HG03521 (cell line): Measurements from ENCODE around the gene FBXL2.
"Not testable (repeated sequence)": the region's sequence is repeated elsewhere in the genome, so short reads cannot be mapped to it uniquely, and the experiment has no call there.

ENCODE experiments used
- ATAC-seq: cut with Tn5 transposase; IDR thresholded peaks from one replicate; pipeline ENCODE4 v1.9.1; 2021; ENCODE audit warnings: mild to moderate bottlenecking, moderate library complexity; ENCODE audit not compliant: unreplicated experiment

FBXL2 gene

DNA sequence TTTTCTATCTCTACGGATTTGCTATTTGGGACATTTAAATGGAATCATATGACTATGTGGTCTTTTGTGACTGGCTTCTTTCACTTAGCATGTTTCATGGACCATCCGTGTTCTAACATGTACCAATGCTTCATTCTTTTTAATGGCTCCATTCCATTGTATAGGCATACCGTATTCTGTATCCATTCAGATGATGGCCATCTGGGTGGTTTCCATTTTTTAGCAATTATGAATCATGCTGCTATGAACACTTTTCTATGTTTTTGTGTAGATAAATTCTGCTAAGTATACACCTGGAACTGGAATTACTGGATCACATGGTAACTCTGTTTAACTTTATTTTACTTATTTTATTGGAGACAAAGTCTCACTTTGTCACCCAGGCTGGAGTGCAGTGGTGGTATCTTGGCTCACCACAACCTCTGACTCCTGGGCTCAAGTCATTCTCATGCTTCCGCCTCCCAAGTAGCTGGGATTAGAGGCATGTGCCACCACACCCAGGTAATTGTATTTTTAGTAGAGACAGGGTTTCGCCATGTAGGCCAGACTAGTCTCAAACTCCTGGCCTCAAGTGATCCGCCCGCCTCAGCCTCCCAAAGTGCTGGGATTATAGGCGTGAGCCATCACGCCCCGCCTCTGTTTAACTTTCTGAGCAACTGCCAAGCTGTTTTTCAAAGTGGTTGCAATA, 149.5 kb downstream of the FBXL2 start:
- no peak for ATAC-seq

DNA sequence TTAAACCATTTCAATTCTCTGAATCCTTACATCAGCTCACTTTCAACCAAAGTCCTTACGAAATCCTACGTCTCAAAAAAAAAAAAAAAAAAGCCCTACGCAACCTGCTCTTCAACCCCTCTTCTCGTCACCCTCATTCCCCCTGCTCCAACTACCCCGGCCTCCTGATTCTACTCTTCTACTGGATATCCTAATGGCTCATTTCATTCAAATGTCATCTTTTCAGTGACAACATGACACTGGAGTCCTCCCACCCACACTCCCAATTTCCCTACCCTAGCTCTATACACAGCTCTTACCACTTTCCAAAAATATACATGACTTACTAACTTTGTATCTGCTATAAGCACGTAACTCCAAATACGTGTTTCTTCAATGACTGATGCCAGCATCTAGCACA, 151.5 kb downstream of the FBXL2 start:
- ATAC-seq, result no peak

DNA sequence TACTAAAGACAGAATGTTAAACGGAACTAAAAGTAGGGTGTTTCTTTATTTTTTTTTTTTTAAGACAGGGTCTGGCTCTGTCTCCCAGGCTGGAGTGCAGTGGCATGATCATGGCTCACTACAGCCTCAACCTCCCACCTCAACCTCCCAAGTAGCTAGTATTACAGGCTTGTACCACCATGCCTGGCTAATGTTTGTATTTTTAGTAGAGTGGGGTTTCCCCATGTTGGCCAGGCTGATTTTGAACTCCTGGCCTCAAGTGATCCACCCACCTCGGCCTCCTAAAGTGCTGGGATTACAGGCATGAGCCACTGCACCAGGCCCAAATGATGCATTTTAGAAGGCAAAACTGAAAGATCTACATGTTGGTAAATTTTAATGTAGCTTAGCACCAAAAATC, 152.1 kb downstream of the FBXL2 start:
- ATAC-seq, result not testable (repeated sequence)

DNA sequence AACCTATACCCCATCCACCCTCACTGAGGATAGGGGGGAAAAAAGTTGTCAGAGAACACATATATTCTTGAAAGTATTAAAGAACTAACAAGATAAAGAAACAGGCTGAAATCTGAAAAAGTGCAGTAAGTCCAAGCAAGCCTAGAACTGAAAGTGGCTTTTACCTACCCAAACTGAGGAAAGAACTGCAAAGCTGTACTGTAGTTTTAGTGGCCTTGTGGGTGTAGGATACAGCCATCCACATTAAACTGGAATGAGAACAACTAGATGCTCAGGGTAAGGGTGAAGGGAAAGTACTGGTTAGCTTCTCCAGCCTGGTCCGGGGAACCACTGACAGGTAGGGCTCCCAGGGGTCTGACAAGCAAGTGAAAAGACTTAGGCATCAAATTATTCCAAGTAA, 152.8 kb downstream of the FBXL2 start:
- no peak for ATAC-seq

DNA sequence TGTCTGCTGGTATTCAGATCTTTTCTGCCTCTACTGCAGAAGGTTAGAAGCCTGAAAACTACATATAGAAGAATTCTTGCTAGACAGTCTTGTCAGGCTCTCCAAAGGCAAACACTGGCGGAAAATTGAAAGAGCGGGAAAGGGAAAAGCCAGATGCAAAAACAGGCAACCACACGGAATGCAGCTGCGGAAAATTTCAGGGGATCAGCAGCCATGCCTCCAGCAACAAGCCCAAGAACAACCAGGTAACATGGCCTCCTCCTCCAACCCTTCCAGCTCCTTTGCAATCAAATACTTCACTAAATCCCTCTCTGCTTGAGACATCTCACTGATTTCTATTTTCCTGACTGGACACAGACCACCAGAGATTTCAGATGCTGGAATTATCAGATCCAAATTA, 153.3 kb downstream of the FBXL2 start:
- ATAC-seq, result no peak

DNA sequence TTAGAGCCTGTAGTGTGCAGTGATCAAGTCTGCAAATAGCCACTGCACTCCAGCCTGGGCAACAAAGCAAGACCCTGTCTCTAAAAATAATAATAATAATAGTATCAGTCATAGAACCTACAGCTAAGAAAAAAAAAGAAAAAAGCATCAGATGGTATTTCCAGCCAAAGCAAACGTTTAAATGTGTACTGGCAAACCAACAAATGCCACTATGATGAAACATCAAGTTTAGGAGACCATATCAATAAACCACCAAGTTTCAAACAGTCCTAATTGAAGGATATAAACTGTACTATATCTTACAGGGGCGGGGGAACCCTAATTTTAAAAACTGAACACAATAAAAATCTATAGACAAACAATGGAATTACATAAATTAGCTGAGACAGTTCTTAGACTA, 156.6 kb downstream of the FBXL2 start:
- no peak for ATAC-seq
